H1 (cell line): ENCODE data around the gene SLC37A2. TPM values are rescaled to one million over a fixed set of nuclear protein-coding genes. Genes with fewer than 3 reads are reported as not detected.

ENCODE experiments used
- CTCF ChIA-PET: fragments of 300-600 bp; sonication (Branson Sonifier 250); formaldehyde crosslinking; loops from one replicate; lab custom pipeline; 2021; ENCODE audit not compliant: partially characterized antibody; lab: Charles Lee
- POLR2A ChIA-PET: fragments of 300-600 bp; sonication (Branson Sonifier 250); formaldehyde crosslinking; loops from one replicate; lab custom pipeline; 2021; ENCODE audit warnings: inconsistent platforms; ENCODE audit not compliant: partially characterized antibody; lab: Charles Lee
- DNase-seq, 2 experiments: peaks; one replicate each; pipeline versions ENCODE4 v3.0.0 to v3.0.0-alpha.2; 2010 to 2022; ENCODE audit warnings: low spot score in 2 of 2, low read depth in 1 of 2, mixed read lengths in 1 of 2
- FAIRE-seq: peaks from 2 replicates; lab custom pipeline; 2011; peaks lifted over from hg19 to GRCh38; lab: Jason Lieb, UNC
- H2AFZ ChIP-seq: 2 replicates; pipeline ENCODE4 v1.8.1; 2012; ENCODE audit warnings: low read length, inconsistent platforms
- H2AK5ac ChIP-seq: 2 replicates; pipeline ENCODE4 v1.6.1; 2013; ENCODE audit warnings: low read depth, low read length
- H2BK120ac ChIP-seq: replicated peaks from 2 replicates; pipeline ENCODE3; 2013; ENCODE audit warnings: low read depth, low read length, inconsistent platforms
- H2BK12ac ChIP-seq: 2 replicates; pipeline ENCODE4 v1.6.1; 2013; ENCODE audit warnings: low read depth, low read length
- H2BK15ac ChIP-seq: 2 replicates; pipeline ENCODE4 v1.6.1; 2013; ENCODE audit warnings: low read length
- H2BK20ac ChIP-seq: 2 replicates; pipeline ENCODE4 v1.6.1; 2013; ENCODE audit warnings: low read length
- H2BK5ac ChIP-seq: 2 replicates; pipeline ENCODE4 v1.6.1; 2013; ENCODE audit warnings: low read depth, low read length
- H3K14ac ChIP-seq: 2 replicates; pipeline ENCODE4 v1.6.1; 2013; ENCODE audit warnings: inconsistent platforms; ENCODE audit not compliant: insufficient read length
- H3K18ac ChIP-seq: 2 replicates; pipeline ENCODE4 v1.6.1; 2013; ENCODE audit warnings: low read length; ENCODE audit errors: extremely low read depth
- H3K23ac ChIP-seq: 2 replicates; pipeline ENCODE4 v1.6.1; 2013; ENCODE audit warnings: inconsistent platforms; ENCODE audit not compliant: insufficient read length
- H3K23me2 ChIP-seq: 2 replicates; pipeline ENCODE4 v1.6.1; 2013; ENCODE audit warnings: low read depth, low read length
- H3K27ac ChIP-seq: 2 replicates; pipeline ENCODE4 v1.6.1; 2011; ENCODE audit warnings: low read depth, low read length, inconsistent platforms
- H3K27me3 ChIP-seq, 4 experiments: replicated peaks in 1 of 4; 1 replicate in 1 of 4; 2 replicates in 3 of 4; pipeline versions ENCODE4 v1.6.1 to v1.8.1; 2011 to 2013; ENCODE audit warnings: low read length in 3 of 4, mild to moderate bottlenecking in 3 of 4, inconsistent platforms in 2 of 4, mixed read lengths in 2 of 4, moderate library complexity in 1 of 4; ENCODE audit not compliant: control insufficient read depth in 3 of 4, insufficient read depth in 3 of 4; ENCODE audit errors: extremely low read depth in 1 of 4
- H3K36me3 ChIP-seq, 4 experiments: 2 replicates each; pipeline versions ENCODE4 v1.6.1 to v1.8.1; 2011 to 2013; ENCODE audit warnings: mild to moderate bottlenecking in 4 of 4, low read length in 3 of 4, moderate library complexity in 2 of 4, control low read depth in 1 of 4, inconsistent platforms in 1 of 4; ENCODE audit not compliant: insufficient read depth in 4 of 4, control insufficient read depth in 2 of 4
- H3K4ac ChIP-seq: replicated peaks from 2 replicates; pipeline ENCODE3; 2013; ENCODE audit warnings: low read length, low read depth, mixed read lengths, inconsistent platforms; ENCODE audit not compliant: insufficient read length
- H3K4me1 ChIP-seq, 4 experiments: replicated peaks in 1 of 4; 1 replicate in 1 of 4; 2 replicates in 3 of 4; pipeline versions ENCODE4 v1.6.1 to v1.8.1; 2011 to 2013; ENCODE audit warnings: low read length in 3 of 4, inconsistent platforms in 2 of 4, mixed read lengths in 1 of 4; ENCODE audit not compliant: insufficient read depth in 4 of 4, control insufficient read depth in 3 of 4
- H3K4me2 ChIP-seq, 2 experiments: 2 replicates each; pipeline versions ENCODE4 v1.6.1 to v1.8.1; 2011 to 2013; ENCODE audit warnings: low read depth in 2 of 2, low read length in 2 of 2, control low read depth in 1 of 2, inconsistent platforms in 1 of 2, mild to moderate bottlenecking in 1 of 2; ENCODE audit not compliant: insufficient read depth in 1 of 2
- H3K4me3 ChIP-seq, 4 experiments: fragments of 200-600, 300-600 bp in 1 of 4; sonication (generic), shearing (Covaris generic), sonication (Bioruptor Twin) in 1 of 4; 2 replicates each; pipeline versions ENCODE4 v1.5.1 to v1.8.1; 2011 to 2016; ENCODE audit warnings: low read length in 4 of 4, low read depth in 3 of 4, control low read depth in 2 of 4, inconsistent platforms in 2 of 4, mild to moderate bottlenecking in 2 of 4, mixed read lengths in 1 of 4, moderate library complexity in 1 of 4; ENCODE audit not compliant: insufficient read depth in 2 of 4; ENCODE audit errors: extremely low read depth in 1 of 4
- H3K56ac ChIP-seq: replicated peaks from 2 replicates; pipeline ENCODE3; 2013; ENCODE audit warnings: low read depth, mild to moderate bottlenecking, mixed read lengths, low read length, inconsistent platforms; ENCODE audit not compliant: insufficient read length
- H3K79me1 ChIP-seq: 2 replicates; pipeline ENCODE4 v1.6.1; 2013; ENCODE audit warnings: low read depth, low read length, control low read depth
- H3K79me2 ChIP-seq, 2 experiments: 2 replicates each; pipeline versions ENCODE4 v1.6.1 to v1.8.1; 2012 to 2013; ENCODE audit warnings: low read length in 2 of 2, mild to moderate bottlenecking in 2 of 2, inconsistent platforms in 1 of 2; ENCODE audit not compliant: insufficient read depth in 2 of 2, control insufficient read depth in 1 of 2
- H3K9ac ChIP-seq, 4 experiments: replicated peaks in 1 of 4; 1 replicate in 1 of 4; 2 replicates in 3 of 4; pipeline versions ENCODE4 v1.6.1 to v1.8.1; 2011 to 2013; ENCODE audit warnings: low read depth in 3 of 4, low read length in 3 of 4, control low read depth in 2 of 4, mild to moderate bottlenecking in 2 of 4, moderate library complexity in 2 of 4, inconsistent platforms in 1 of 4; ENCODE audit errors: extremely low read depth in 1 of 4
- H3K9me3 ChIP-seq, 2 experiments: 2 replicates each; pipeline versions ENCODE4 v1.6.1 to v1.8.1; 2012 to 2013; ENCODE audit warnings: mild to moderate bottlenecking in 2 of 2, moderate library complexity in 2 of 2, control low read depth in 1 of 2, inconsistent platforms in 1 of 2, low read depth in 1 of 2, low read length in 1 of 2, mixed read lengths in 1 of 2; ENCODE audit not compliant: insufficient read depth in 2 of 2
- H4K20me1 ChIP-seq, 2 experiments: replicated peaks in 1 of 2; 2 replicates each; pipeline versions ENCODE3 to v1.8.1; 2011 to 2013; ENCODE audit warnings: inconsistent platforms in 2 of 2, low read length in 2 of 2, mild to moderate bottlenecking in 1 of 2; ENCODE audit not compliant: insufficient read depth in 2 of 2, control insufficient read depth in 1 of 2
- H4K5ac ChIP-seq: 2 replicates; pipeline ENCODE4 v1.6.1; 2013; ENCODE audit warnings: low read length, low read depth, mixed read lengths, inconsistent platforms; ENCODE audit not compliant: insufficient read length
- H4K8ac ChIP-seq: 2 replicates; pipeline ENCODE4 v1.8.0; 2013; ENCODE audit warnings: mild to moderate bottlenecking, moderate library complexity, low read length, inconsistent platforms; ENCODE audit not compliant: insufficient read depth; ENCODE audit errors: extremely low read depth
- H4K91ac ChIP-seq: replicated peaks from 2 replicates; pipeline ENCODE3; 2013; ENCODE audit warnings: low read length, mixed read lengths, inconsistent platforms; ENCODE audit not compliant: insufficient read length
- BACH1 ChIP-seq: IDR thresholded peaks from 2 replicates; pipeline ENCODE4 v1.6.1; 2012; ENCODE audit warnings: low read length, improper control_type of control experiment
- CBX8 ChIP-seq: fragments of 300-800, 300-1000 bp; sonication (generic); IDR thresholded peaks from 2 replicates; pipeline ENCODE4 v1.7.1; 2016; ENCODE audit warnings: low read depth, low read length, borderline replicate concordance
- FOSL1 ChIP-seq: IDR thresholded peaks from 2 replicates; pipeline ENCODE4 v1.6.1; 2011; ENCODE audit warnings: mild to moderate bottlenecking, low read depth, low read length, moderate library complexity; ENCODE audit not compliant: insufficient read depth
- GABPA ChIP-seq: IDR thresholded peaks from 2 replicates; pipeline ENCODE4 v1.6.1; 2011; ENCODE audit warnings: mild to moderate bottlenecking, low read length, moderate library complexity, borderline replicate concordance; ENCODE audit not compliant: insufficient read depth
- GTF2F1 ChIP-seq: IDR thresholded peaks from 2 replicates; pipeline ENCODE4 v1.6.1; 2012; ENCODE audit warnings: low read depth, low read length, improper control_type of control experiment, borderline replicate concordance
- KDM4A ChIP-seq: IDR thresholded peaks from one replicate; pipeline ENCODE4 v1.7.1; 2012; ENCODE audit warnings: low read depth, mild to moderate bottlenecking, moderate library complexity, low read length, inconsistent platforms; ENCODE audit not compliant: severe bottlenecking
- NANOG ChIP-seq: IDR thresholded peaks from 2 replicates; pipeline ENCODE4 v1.6.1; 2011; ENCODE audit warnings: low read length, low read depth, mild to moderate bottlenecking, inconsistent platforms; ENCODE audit not compliant: insufficient read depth, poor library complexity, severe bottlenecking
- PHF8 ChIP-seq: fragments of 200-600 bp; sonication (generic); conservative IDR thresholded peaks from 2 replicates; pipeline ENCODE4 v1.7.1; 2012; ENCODE audit warnings: low read depth, mild to moderate bottlenecking, inconsistent platforms, low read length, moderate library complexity
- POU5F1 ChIP-seq: IDR thresholded peaks from 2 replicates; pipeline ENCODE4 v1.6.1; 2011; ENCODE audit warnings: low read depth, mild to moderate bottlenecking, low read length, moderate library complexity
- RBBP5 ChIP-seq: IDR thresholded peaks from 2 replicates; pipeline ENCODE4 v1.7.1; 2012; ENCODE audit warnings: low read depth, mild to moderate bottlenecking, inconsistent platforms, low read length, moderate library complexity, borderline replicate concordance
- RFX5 ChIP-seq: IDR thresholded peaks from 2 replicates; pipeline ENCODE4 v1.6.1; 2011; ENCODE audit warnings: low read depth, low read length, improper control_type of control experiment, borderline replicate concordance
- SAP30 ChIP-seq: fragments of 300-600 bp; sonication (generic); IDR thresholded peaks from 2 replicates; pipeline ENCODE4 v1.7.1; 2012; ENCODE audit warnings: low read length, moderate library complexity, mild to moderate bottlenecking, inconsistent platforms; ENCODE audit not compliant: insufficient read depth, insufficient replicate concordance
- SRF ChIP-seq: IDR thresholded peaks from 2 replicates; pipeline ENCODE4 v1.6.1; 2011; ENCODE audit warnings: mild to moderate bottlenecking, low read depth, low read length, moderate library complexity
- TCF12 ChIP-seq: IDR thresholded peaks from 2 replicates; pipeline ENCODE4 v1.6.1; 2011; ENCODE audit warnings: low read depth, mild to moderate bottlenecking, low read length
- ZNF274 ChIP-seq: IDR thresholded peaks from 2 replicates; pipeline ENCODE4 v1.7.0; 2012; ENCODE audit warnings: low read length, borderline replicate concordance; ENCODE audit errors: extremely low read depth
- polyA plus RNA-seq, 7 experiments: library from polyadenylated mRNA; depleted of rRNA in 3 of 7; stranded (reverse) in 5 of 7; unstranded in 2 of 7; fragments of >200 nt in 5 of 7; fragments of 200-250 nt in 2 of 7; gene quantifications; 1 replicate in 5 of 7; 2 replicates in 1 of 7; 4 replicates in 1 of 7; pipeline versions ENCODE4 v1.2.1 to v1.2.3, GENCODE V29; 2011 to 2013; ENCODE audit warnings: missing spikeins in 2 of 7, mixed read lengths in 2 of 7
- total RNA-seq: library from RNA; stranded (reverse); fragmentation: NEBNext Ultra II Directional; extraction: Animal tissue kit (Norgen Biotek cat#: 25700); gene quantifications from 2 replicates; pipeline ENCODE4 v1.2.1, GENCODE V29; 2021

Gene SLC37A2
- total and polyA plus RNA-seq, 2 of the 8 experiments (the other 6 are each of a cell fraction or from before 2014, with no cell fraction given), result 1.3 to 1.9 TPM

DNA sequence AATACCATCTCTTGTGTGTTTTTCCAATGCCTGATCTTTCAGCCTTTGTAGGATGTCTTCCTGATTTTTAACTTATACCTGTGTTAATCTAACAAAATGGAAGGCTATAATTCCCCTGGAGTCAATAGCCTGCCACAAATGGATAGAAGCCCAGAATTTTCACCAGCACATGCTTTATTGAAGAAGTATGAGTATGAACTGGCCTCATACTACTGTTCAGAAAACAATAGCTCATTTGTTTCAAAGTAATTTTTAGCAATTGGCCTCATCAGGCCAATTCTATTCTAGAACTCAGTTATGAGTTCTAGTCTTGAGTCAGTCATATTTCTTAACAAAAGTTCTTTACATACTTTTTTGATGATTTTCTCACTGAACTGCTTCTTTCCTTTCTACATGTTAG, 40.6 kb upstream of the SLC37A2 start:
- Histone ChIP-seq H3K4me2 (no peak overlapping the region), H4K20me1 (no peaks in the 10 kb centered on the region), H3K4ac (no peak overlapping the region), H3K4me3 (no peak overlapping the region), H4K5ac (no peak overlapping the region), H2BK15ac (no peak overlapping the region), H3K27me3 (no peaks in the 10 kb centered on the region), H3K14ac (no peak overlapping the region), H3K36me3 (no peaks in the 10 kb centered on the region), H2BK12ac (no peak overlapping the region), H2BK120ac (no peak overlapping the region), H3K23ac (no peak overlapping the region), H2AFZ (no peak overlapping the region), H4K91ac (no peak overlapping the region), H4K8ac (no peak overlapping the region), H2BK20ac (no peak overlapping the region), H3K23me2 (no peaks in the 10 kb centered on the region), H3K56ac (no peak overlapping the region), H2BK5ac (no peak overlapping the region), H2AK5ac (no peak overlapping the region), H3K18ac (no peak overlapping the region), H3K79me2 (no peaks in the 10 kb centered on the region), H3K9me3 (no peaks in the 10 kb centered on the region; a peak in 1 of 4 replicates), H3K79me1 (no peaks in the 10 kb centered on the region), H3K27ac (no peak overlapping the region), H3K4me1 (no peaks in the 10 kb centered on the region), H3K9ac (no peak overlapping the region)
- CTCF ChIA-PET, result interaction anchor here (1.2 kb wide), 1 partner anchor 42 kb away, joined by 3 read pairs; no protein-coding TSS in a partner anchor
- POLR2A ChIA-PET, result no interaction called here
- DNase-seq (no peak), FAIRE-seq (no peak)
- no peak for TF ChIP-seq ZNF274
- no peak for TF ChIP-seq PHF8
- TF ChIP-seq NANOG, result no peak
- TF ChIP-seq KDM4A, result no peak
- TF ChIP-seq GTF2F1, result no peak
- TF ChIP-seq POU5F1, result no peak
- TF ChIP-seq SRF, result no peak
- no peak for TF ChIP-seq RBBP5
- TF ChIP-seq FOSL1, result no peak
- TF ChIP-seq GABPA, result no peak
- TF ChIP-seq TCF12, result no peak
- TF ChIP-seq SAP30, result no peak
- TF ChIP-seq CBX8, result no peak
- TF ChIP-seq BACH1, result no peak
- no peak for TF ChIP-seq RFX5
